ENCODE measurements around the gene BEST1.

The BEST1 gene

DNA sequence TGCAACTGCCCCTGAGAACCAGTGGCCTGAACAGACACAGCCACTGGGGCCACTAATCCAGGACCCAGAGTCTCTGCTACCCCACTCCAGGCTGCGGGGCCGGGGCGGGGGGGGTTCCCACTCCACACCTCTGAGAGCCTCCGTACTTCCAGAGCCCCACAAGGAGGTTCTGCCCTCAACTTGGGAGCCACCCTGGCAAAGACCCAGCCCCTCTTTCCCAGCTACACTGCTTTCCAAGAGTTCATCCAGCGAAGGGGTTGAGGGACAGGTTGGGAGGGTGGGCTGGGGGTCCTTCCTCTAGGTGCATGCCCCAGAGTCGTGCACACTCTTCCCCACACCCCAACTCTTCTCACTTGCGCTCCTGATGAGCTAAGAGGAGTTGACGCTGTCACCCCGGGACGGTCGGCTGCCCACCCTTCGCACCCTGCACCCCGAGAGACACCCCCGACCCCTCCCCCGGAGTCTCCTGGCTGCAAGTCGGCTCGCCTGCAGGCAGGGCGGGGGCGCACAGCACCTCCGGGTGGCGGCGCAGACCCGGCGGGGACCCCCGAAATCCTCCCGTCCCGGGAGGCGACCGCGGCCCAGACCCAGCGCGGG, 33.3 kb upstream of the BEST1 start:
- no peak for DNase-seq (ENCODE audit: low read depth)

GRCh38 chr11:61917334-61918109, 32.6 kb upstream of the BEST1 start, which contains the start of gene RAB3IL1:
RAB3IL1 (minus strand) TSS chr11:61917566; CDS start chr11:61917367, 199 bp downstream.
- DNase-seq (ENCODE audit: low read depth), result no peak

DNA sequence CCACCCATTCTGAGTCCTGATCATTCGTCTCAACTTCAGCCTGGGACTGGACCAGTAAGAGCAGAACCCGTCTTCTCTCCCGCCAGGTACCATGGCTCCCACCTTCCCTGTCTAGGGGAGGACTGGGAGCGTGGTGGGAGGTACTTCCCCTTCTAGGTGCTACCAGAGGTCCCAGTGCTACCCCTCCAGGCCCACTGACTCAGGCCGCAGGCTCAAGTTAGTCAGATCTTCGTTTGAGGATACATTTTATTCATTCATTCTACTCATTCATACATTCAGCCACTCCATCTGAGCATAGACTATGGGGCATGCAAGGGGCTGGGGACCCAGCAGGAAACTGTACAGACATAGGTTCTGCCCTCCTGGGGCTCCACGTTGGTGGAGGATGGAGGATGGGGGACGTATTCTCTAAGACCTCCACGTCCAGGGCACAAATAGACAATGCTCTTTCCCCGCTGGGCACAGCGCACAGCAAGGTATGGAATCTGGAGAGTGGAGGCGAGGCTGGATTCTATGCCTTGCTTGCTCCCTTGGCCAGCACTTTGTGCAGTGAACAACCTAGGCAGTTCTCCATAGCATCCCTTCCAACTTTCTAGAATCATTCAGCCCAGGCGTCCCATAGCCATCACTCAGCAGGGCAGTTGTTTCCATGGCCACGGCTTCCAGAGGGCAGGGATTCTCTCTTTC, 31.8 kb upstream of the BEST1 start:
- DNase-seq (ENCODE audit: low read depth), result no peak

DNA sequence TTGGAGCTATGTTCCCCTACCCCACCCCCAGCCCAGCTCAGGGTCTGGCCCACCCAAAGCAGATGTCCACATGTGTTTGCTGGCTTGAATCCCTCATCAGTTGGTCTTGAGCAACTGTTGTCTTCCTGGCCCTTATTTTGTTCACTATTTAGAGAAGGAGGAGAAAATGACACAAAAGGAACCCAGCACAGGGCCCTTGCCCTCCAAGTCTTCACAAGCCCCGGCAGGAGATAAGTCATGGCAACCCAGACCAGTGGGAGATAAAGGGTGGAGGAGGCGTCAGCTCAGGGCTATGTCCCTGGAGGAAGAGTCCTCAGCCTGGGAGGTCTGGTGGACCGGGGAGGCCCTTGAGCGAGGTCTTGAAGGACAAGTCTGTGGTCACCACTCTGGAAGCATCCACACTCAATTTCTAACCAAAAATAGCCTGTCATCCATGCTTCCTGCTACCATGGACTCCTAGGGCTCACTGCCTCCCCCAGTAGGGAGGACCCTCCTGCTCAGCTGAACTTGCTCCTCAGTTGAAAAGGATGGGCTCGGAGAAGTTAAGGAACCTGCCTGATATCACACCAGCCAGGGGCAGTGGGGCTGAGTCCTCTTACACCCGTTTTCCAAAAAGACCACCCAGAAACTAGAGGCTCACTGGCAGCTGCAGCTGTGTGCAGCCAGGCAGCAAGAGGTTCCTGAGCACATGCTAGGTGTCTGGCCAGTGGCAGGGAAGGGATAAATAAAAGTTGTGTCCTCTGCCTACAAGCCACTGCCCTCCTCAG, 31.0 kb upstream of the BEST1 start:
- no peak for DNase-seq (ENCODE audit: low read depth)

DNA sequence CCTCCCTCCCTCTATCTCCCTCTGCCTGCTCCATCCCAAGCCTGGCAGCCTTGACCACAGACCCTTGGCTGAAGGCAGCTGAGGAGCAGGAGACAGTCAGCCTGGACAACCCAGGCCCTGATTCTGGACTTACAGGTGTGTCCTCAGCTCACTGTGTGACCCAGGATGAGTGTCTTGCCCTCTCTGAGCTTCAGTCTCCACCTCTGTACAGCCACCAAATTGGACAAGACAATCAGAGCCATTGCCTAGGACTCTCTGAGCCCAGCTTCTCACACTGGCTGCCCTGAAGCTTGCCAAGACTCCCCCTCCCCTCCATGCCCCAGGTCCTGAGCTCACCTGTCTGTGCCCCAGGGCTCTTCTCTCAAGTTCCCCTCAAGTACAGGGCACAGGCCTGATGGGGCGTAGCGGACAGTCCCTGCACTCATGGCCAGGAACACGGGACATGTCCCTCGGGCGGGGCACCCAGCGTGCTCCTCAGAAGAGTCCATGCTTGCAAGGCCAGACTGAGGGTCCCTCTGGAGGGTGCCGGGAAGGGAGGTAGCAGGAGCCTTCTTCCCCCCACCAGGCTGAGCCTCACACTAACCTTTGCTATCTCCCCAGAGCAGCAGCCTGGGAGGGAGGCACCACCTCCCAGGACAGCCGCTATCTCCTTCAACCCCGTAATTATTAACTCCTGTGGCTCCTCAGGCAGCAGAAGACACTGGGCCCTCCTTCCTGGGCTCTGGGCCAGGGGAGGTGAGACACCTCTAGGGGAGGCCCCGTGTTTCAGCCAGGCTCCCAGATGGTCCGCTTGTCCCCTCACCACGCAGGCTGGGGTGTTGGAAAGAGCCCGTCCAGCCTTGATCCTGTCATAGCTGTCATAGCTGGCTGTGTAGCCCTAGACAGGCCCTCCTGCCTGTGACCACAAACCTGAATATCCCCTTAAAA, 30.2 kb upstream of the BEST1 start:
- DNase-seq (ENCODE audit: low read depth), result no peak

DNA sequence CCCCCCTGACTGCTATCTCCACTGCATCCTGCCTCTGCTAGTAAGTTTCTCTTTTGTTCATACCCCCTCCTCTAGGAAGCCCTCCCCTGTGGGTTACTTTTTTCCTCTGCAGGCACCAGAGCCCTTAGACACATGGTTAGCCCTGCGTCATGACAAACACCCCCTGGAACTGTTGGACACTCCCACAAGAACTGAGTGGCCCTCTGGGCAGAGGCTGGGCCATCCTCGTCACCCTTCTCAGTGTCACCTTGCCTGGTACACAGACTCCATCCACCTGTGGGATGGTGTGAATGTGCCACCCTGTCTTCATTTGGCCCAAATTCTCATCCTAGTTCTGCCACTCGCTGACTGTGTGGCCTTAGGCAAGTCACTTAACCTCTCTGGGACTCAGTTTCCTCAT, 28.7 kb upstream of the BEST1 start:
- no peak for DNase-seq (ENCODE audit: low read depth)

DNA sequence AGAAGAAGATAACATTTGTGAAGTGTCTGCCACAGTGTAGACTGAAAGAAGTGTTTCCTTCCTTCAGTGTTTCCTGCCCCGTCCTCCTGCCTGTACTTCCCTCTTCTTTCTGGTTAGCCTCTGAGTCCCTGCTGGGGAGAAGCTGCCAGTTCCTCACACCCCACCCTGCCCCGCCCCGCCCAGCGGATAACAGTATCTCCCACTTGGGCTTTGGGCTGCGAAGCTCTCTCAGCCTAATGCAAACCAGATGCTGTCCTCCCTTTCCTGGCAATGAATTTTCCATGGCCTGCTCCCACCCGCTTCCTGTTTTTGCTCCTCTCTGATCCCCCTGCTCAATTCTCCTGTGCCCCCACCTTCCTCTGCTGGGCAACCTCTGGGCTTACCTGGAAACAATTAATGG, 27.6 kb upstream of the BEST1 start:
- DNase-seq (ENCODE audit: low read depth), result no peak

- DNase-seq (ENCODE audit: low read depth), result no peak
Measured at GRCh38 chr11:61923166-61924063, 26.7 kb upstream of the BEST1 start.

DNA sequence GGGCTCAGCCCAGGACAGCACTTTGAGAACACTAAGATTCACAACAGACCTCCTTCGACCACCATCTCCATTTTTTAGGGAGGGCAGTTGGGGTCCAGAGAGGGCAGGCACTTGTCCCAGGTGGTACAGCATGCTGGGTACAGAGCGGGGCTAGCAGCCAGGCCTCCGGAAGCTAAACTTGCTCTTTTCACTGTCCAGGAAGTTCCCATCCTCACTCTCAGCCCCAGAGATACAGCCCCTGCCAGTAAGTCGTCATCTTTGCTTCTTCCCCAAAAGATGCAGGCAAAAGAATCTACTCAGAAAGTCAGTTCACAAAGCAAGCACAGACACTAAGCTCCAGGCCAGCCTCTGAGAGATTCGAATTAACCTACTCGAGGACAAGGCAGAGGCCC, 26.1 kb upstream of the BEST1 start:
- no peak for DNase-seq (ENCODE audit: low read depth)

- no peak for DNase-seq (ENCODE audit: low read depth)
Measured at GRCh38 chr11:61925736-61926135, 24.4 kb upstream of the BEST1 start.

- no peak for DNase-seq (ENCODE audit: low read depth)
Measured at GRCh38 chr11:61926235-61926634, 23.9 kb upstream of the BEST1 start.

DNA sequence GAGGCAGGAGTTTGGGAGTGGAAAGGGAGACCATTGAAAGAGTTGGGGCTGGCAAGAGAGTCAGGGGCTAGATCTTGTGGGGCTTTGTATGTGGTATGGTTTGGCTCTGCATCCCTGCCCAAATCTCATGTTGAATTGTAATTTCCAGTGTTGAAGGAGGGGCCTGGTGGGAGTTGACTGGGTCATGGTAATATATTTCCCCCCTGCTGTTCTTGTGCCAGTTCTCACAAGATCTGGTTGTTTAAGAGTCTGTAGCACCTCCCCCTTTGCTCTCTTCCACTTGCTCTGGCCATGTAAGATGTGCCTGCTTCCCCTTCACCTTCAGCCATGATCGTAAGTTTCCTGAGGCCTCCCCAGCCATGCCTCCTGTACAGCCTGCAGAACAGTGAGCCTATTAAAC, 22.6 kb upstream of the BEST1 start:
- DNase-seq (ENCODE audit: low read depth), result no peak

DNA sequence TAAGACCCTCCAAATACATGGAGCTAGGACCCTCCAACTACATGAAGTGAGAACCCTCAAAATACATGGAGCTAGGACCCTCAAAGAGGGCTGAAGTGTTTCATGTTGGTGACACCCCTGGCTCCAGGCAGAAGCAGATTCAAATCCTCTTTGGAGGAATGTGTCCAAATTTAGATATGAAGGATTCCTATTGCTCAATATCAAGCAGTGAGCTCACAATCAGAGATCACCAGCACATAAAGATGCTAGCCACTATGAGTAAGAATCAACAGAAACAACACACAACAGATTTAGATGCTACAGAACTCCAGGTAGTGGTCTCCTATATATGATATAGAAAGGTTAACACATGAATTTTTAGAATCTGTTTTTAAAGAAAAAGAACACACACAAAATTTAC, 21.5 kb upstream of the BEST1 start:
- DNase-seq (ENCODE audit: low read depth), result no peak

GRCh38 chr11:61930933-61931332, 19.2 kb upstream of the BEST1 start:
- DNase-seq (ENCODE audit: low read depth), result no peak

- no peak for DNase-seq (ENCODE audit: low read depth)
Measured at GRCh38 chr11:61935861-61936260, 14.3 kb upstream of the BEST1 start.

DNA sequence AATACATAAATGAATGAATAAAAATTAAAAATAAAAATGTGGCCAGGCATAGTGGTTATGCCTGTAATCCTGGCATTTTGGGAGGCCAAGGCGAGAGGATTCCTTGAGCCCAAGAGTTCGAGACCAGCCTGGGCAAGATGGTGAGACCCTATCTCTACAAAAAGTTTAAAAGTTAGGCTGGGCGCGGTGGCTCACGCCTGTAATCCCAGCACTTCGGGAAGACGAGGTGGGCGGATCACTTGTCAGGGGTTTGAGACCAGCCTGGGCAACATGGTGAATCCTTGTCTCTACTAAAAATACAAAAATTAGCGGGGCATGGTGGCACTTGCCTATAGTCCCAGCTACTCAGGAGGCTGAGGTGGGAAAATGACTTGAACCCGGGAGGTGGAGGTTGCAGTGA, 9.7 kb upstream of the BEST1 start:
- no peak for DNase-seq (ENCODE audit: low read depth)

DNA sequence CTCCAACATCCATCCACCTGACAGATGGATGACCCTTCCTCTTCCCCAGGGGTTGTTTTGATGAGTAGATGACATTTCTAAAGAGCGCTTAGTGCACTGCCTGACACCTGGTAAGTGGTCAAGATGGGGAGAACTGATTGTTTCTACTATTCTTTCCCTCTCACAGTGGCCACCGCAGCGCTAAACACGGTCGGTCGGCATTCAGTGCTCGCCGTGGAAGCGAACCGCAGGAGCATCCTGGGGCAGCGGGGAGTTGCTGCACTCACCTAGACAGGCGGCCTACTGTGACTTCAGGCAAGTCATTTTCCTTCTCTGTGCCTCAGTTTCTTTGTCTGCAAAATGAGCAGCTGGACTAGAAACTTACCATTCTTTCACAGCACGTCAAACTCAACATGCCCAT, 5.0 kb upstream of the BEST1 start:
- DNase-seq (ENCODE audit: low read depth), result no peak

- DNase-seq (ENCODE audit: low read depth), result no peak
Measured at GRCh38 chr11:61946894-61947293, 3.3 kb upstream of the BEST1 start.

DNA sequence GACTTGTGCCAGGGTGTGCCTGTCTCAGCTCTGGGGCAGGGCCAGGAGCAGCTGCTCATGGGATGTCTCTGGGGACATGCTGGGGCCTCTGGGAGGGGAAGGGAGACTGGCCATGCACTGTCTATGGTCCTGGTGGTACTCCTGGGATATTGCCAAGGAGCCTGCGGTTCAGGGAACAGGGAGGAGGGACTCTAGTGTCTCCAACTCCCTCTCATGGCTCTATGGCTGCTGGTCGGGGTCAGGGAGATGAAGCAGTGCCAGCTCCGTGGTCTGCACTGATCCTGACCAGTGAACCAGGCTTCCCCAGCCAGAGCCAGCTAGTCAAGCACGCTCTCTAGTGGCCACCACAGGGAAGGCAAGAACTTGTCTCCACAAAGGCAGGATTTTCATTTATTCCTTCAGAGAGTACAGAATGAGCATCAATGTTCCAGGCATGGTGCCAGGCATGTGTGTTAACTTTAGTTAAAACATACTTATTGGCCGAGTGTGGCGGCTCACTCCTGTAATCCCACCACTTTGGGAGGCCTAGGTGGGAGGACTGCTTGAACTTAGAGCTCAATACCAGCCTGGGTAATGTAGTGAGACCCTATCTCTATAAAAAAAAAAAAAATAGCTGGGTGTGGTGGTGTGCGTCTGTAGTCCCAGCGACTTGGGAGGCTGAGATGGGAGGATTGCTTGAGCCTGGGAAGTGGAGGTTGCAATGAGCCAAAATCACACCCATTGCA, 2.5 kb upstream of the BEST1 start:
- DNase-seq (ENCODE audit: low read depth), result no peak

DNA sequence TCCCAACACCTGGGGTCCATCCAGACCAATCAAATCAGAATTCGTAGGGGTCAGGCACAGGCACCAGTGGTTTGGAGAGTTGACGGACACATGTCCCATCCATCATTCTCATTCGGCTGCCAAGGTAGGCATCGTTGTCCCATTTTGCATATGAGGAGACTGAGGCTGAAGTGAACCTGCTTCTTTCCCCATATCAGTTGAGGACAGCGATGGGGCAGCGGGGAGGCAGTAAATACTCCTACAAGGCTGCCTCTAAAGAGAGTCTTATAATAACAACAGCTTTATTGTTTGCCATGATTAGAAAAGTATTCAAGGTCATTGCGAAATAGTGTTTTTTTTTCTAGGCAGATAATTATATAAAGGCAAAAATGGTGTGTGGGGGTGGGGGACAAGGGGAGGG, 1.6 kb upstream of the BEST1 start:
- no peak for DNase-seq (ENCODE audit: low read depth)

Measured in stimulated activated CD8-positive, alpha-beta memory T cell treated with anti-CD3 and anti-CD28 coated beads, Interleukin-15, amount 100 ng/mL, for 24 hours (primary cell).